ENCODE data around the gene PHYHD1.

The PHYHD1 gene

GRCh38 chr9:128986671-128987070 is 65.9 kb downstream of the PHYHD1 start:
- no peak for DNase-seq

DNA sequence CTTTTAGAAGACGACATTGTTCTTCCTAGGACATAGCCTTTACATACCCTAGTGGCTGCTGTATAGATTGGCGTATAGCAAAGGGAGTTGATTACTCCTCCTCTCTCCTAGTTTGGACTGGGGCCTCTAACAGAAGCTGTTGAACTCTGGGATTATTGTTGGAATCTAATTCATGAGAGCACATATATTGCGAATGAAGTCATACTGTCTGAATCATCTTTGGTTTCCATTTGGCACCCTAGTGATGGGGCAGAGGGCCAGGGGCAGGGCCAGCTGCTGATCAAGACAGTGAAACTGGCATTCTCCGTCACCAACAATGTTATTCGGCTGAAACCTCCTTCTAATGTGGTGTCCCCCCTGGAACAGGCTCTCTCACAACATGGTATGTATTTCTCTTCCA is 67.0 kb downstream of the PHYHD1 start:
- peak in 1 of 2 experiments; percentile 30 for DNase-seq

All from SW 1271 (cell line).